Measurements from ENCODE around the gene ETFA.
"Not testable (repeated sequence)": the region's sequence is repeated elsewhere in the genome, so short reads cannot be mapped to it uniquely, and the experiment has no call there.

DNA sequence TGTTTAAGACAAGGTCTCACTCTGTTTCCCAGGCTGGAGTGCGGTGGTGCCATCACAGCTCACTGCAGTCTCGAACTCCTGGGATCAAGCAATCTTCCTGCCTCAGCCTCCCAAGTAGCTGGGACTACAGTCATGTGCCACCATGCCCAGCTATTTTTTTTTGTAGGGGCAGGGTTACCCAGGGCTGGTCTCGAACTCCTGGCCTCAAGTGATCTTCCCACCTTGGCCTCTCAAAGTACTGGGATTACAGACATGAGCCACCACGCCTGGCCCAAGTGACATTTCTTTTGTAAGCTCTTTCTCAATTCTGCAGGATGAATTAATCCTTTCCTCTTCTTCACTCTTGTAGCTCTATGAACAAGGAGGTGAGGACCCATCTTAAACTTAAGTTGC lies 1.9 kb upstream of the ETFA start:
- not testable (repeated sequence) for TF ChIP-seq CEBPB (tag; IDR thresholded peaks at IDR 0.05); POLR2AphosphoS5 (IDR thresholded peaks at IDR 0.05; ENCODE audit: control insufficient read depth, insufficient read depth, low read depth, low read length); ZNF436 (CRISPR knock-in tag; IDR thresholded peaks at IDR 0.05); ZFP1 (CRISPR knock-in tag; IDR thresholded peaks at IDR 0.05); FOSL1 (tag; conservative IDR thresholded peaks at IDR 0.05)
